ENCODE data around the gene TACC2. TPM values are rescaled to one million over a fixed set of nuclear protein-coding genes. Genes with fewer than 3 reads are reported as not detected.

TACC2 gene
- total and polyA plus RNA-seq, 2 experiments from 2014 or later, result 30.8 to 35.9 TPM

GRCh38 chr10:122273966-122274545, 285.1 kb downstream of the TACC2 start (continued):
- TF ChIP-seq, protein P1, sequence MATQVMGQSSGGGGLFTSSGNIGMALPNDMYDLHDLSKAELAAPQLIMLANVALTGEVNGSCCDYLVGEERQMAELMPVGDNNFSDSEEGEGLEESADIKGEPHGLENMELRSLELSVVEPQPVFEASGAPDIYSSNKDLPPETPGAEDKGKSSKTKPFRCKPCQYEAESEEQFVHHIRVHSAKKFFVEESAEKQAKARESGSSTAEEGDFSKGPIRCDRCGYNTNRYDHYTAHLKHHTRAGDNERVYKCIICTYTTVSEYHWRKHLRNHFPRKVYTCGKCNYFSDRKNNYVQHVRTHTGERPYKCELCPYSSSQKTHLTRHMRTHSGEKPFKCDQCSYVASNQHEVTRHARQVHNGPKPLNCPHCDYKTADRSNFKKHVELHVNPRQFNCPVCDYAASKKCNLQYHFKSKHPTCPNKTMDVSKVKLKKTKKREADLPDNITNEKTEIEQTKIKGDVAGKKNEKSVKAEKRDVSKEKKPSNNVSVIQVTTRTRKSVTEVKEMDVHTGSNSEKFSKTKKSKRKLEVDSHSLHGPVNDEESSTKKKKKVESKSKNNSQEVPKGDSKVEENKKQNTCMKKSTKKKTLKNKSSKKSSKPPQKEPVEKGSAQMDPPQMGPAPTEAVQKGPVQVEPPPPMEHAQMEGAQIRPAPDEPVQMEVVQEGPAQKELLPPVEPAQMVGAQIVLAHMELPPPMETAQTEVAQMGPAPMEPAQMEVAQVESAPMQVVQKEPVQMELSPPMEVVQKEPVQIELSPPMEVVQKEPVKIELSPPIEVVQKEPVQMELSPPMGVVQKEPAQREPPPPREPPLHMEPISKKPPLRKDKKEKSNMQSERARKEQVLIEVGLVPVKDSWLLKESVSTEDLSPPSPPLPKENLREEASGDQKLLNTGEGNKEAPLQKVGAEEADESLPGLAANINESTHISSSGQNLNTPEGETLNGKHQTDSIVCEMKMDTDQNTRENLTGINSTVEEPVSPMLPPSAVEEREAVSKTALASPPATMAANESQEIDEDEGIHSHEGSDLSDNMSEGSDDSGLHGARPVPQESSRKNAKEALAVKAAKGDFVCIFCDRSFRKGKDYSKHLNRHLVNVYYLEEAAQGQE (IDR thresholded peaks at IDR 0.05; ENCODE audit: unreplicated experiment), result no peak
- TF ChIP-seq STAT1 (IDR thresholded peaks at IDR 0.05; ENCODE audit: unreplicated experiment) (no peak), CTCF (conservative IDR thresholded peaks at IDR 0.05; ENCODE audit: low read depth in 2 of 2) (no peak)

- no peaks in the 10 kb centered on the region for H3K36me3 ChIP-seq (ENCODE audit: insufficient read depth)
- no peak overlapping the region for H3K4me3 ChIP-seq
- no peaks in the 10 kb centered on the region for H3K79me2 ChIP-seq (replicated peaks; ENCODE audit: insufficient read depth)
- TF ChIP-seq ZNF462 (CRISPR knock-in tag; IDR thresholded peaks at IDR 0.05) (no peak), EZH2phosphoT487 (IDR thresholded peaks at IDR 0.05; ENCODE audit: unreplicated experiment) (no peak), CTCF (conservative IDR thresholded peaks at IDR 0.05; ENCODE audit: low read depth in 2 of 2) (peak in 1 of 2 experiments; percentile 14; a peak in 1 of 4 replicates)
- Mint-ChIP-seq H3K36me3 (ENCODE audit: low read depth) (no peaks in the 10 kb centered on the region), H3K4me1 (peaks cover 3% of the 10 kb centered on the region; the same call in 1 of the 3 replicates), H3K27ac (no peak overlapping the region), H3K9me3 (no peaks in the 10 kb centered on the region), H3K27me3 (ENCODE audit: insufficient read depth, low read depth, poor library complexity) (peaks cover 6% of the 10 kb centered on the region), H3K4me3 (no peak overlapping the region)
- H3K4me2 ChIP-seq, result no peak overlapping the region
- H3K9me2 ChIP-seq (ENCODE audit: insufficient read depth), result peaks cover 8% of the 10 kb centered on the region; the same call in 1 of the 2 replicates
- H2AFZ ChIP-seq, result peak overlapping the region; percentile 84
- H3K27me3 ChIP-seq (ENCODE audit: insufficient read depth), result no peaks in the 10 kb centered on the region
- H4K20me1 ChIP-seq (replicated peaks; ENCODE audit: insufficient read depth), result no peaks in the 10 kb centered on the region
- no peaks in the 10 kb centered on the region for H3F3A ChIP-seq (replicated peaks; ENCODE audit: low read depth)
- ATAC-seq (peak; percentile 75), DNase-seq (ENCODE audit: low spot score) (peak; percentile 55)
- H3K27ac ChIP-seq (ENCODE audit: low read depth), result no peak overlapping the region
- no peaks in the 10 kb centered on the region for H3K4me1 ChIP-seq (ENCODE audit: insufficient read depth)
These were observed 287.7 kb downstream of the TACC2 start for GRCh38 chr10:122276611-122277208.
